ENCODE data around the gene IGSF9B. TPM values are rescaled to one million over a fixed set of nuclear protein-coding genes. Genes with fewer than 3 reads are reported as not detected.
A peak's percentile ranks its signal among the peaks of the same experiment; 100 is the strongest.
"Not testable (repeated sequence)": the region's sequence is repeated elsewhere in the genome, so short reads cannot be mapped to it uniquely, and the experiment has no call there.

IGSF9B gene
- 10.1 TPM for total RNA-seq

- Histone ChIP-seq H3K27me3 (no peaks in the 10 kb centered on the region), H3K27ac (peak within 1 kb of the TSS; percentile 59), H3K4me1 (peaks cover 42% of the 10 kb centered on the region), H3K9me3 (no peaks in the 10 kb centered on the region), H3K36me3 (no peaks in the 10 kb centered on the region), H3K4me3 (peak within 1 kb of the TSS; percentile 54 to 81)
- intact Hi-C loops (cut with DNase I) = loop anchor here (10.0 kb wide), 1 partner anchor 168 kb away; no protein-coding TSS in a partner anchor
- TF ChIP-seq POLR2AphosphoS5 (IDR thresholded peaks at IDR 0.05; ENCODE audit: insufficient read depth in 1 of 2, low read depth in 1 of 2) (peak in 1 of 2 donors; percentile 66), CTCF (IDR thresholded peaks at IDR 0.05) (no peak), POLR2A (IDR thresholded peaks at IDR 0.05) (peak in 1 of 2 donors; percentile 27)
- DNase-seq (ENCODE audit: extremely low spot score in 2 of 2) = peak in 1 of 2 donors; percentile 92
These were observed at the start of gene IGSF9B for GRCh38 chr11:133956650-133957633. IGSF9B (minus strand) TSS chr11:133956968; CDS start chr11:133956754, 214 bp downstream.

GRCh38 chr11:134004496-134005172 lies 47.9 kb upstream of the IGSF9B start:
- intact Hi-C loops (cut with DNase I) = no loop called here
- TF ChIP-seq CTCF (IDR thresholded peaks at IDR 0.05) (no peak), POLR2A (IDR thresholded peaks at IDR 0.05) (no peak), POLR2AphosphoS5 (IDR thresholded peaks at IDR 0.05; ENCODE audit: insufficient read depth in 1 of 2, low read depth in 1 of 2) (no peak)
- Histone ChIP-seq H3K27me3 (no peaks in the 10 kb centered on the region), H3K4me3 (no peak overlapping the region), H3K4me1 (peaks cover 5% of the 10 kb centered on the region), H3K36me3 (no peaks in the 10 kb centered on the region), H3K27ac (no peak overlapping the region), H3K9me3 (no peaks in the 10 kb centered on the region)
- no peak for DNase-seq (ENCODE audit: extremely low spot score in 2 of 2)

GRCh38 chr11:134003792-134004495 lies 47.2 kb upstream of the IGSF9B start:
- no peaks in the 10 kb centered on the region for H3K36me3 ChIP-seq
- DNase-seq (ENCODE audit: extremely low spot score in 2 of 2) = no peak
- no peaks in the 10 kb centered on the region for H3K9me3 ChIP-seq
- no peak overlapping the region for H3K4me3 ChIP-seq
- intact Hi-C loops (cut with DNase I) = no loop called here
- H3K27me3 ChIP-seq = no peaks in the 10 kb centered on the region
- no peak overlapping the region for H3K27ac ChIP-seq
- H3K4me1 ChIP-seq = peaks cover 5% of the 10 kb centered on the region
- TF ChIP-seq CTCF (IDR thresholded peaks at IDR 0.05) = no peak
- TF ChIP-seq POLR2AphosphoS5 (IDR thresholded peaks at IDR 0.05; ENCODE audit: insufficient read depth in 1 of 2, low read depth in 1 of 2) = no peak
- no peak for TF ChIP-seq POLR2A (IDR thresholded peaks at IDR 0.05)

GRCh38 chr11:134002819-134003218 lies 46.1 kb upstream of the IGSF9B start:
- DNase-seq (ENCODE audit: extremely low spot score in 2 of 2); intact Hi-C loops (cut with DNase I): not testable (repeated sequence)

GRCh38 chr11:134002338-134002737 lies 45.6 kb upstream of the IGSF9B start:
- H3K9me3 ChIP-seq; H3K27ac ChIP-seq; H3K4me3 ChIP-seq; H3K36me3 ChIP-seq; DNase-seq (ENCODE audit: extremely low spot score in 2 of 2); H3K27me3 ChIP-seq; intact Hi-C loops (cut with DNase I); H3K4me1 ChIP-seq: not testable (repeated sequence)

More at GRCh38 chr11:134002819-134003218, 46.1 kb upstream of the IGSF9B start:
- H3K4me3 ChIP-seq, H3K4me1 ChIP-seq, H3K9me3 ChIP-seq, H3K27ac ChIP-seq, H3K27me3 ChIP-seq, H3K36me3 ChIP-seq: not testable (repeated sequence)

Data from vagina (tissue), 2 donors.